ENCODE measurements around the gene SLFN14. TPM values are rescaled to one million over a fixed set of nuclear protein-coding genes. Genes with fewer than 3 reads are reported as not detected.

Gene SLFN14
- total and polyA plus RNA-seq, 11 donors, result 0.31 TPM; not detected in 10

GRCh38 chr17:35603674-35604073, 43.1 kb upstream of the SLFN14 start:
- Histone ChIP-seq H3K36me3 (peaks cover 0 to 100% (median 99%) of the 10 kb centered on the region in 9 donors), H3K27ac (no peak overlapping the region), H3K9me3 (no peaks in the 10 kb centered on the region), H3K4me1 (peaks cover 0 to 9% (median 0%) of the 10 kb centered on the region in 12 donors), H3K27me3 (no peaks in the 10 kb centered on the region), H3K4me3 (no peak overlapping the region)
- 86 to 92% (median 89%) methylated on average over 7 of the region's 7 CpGs for WGBS, 4 donors
- no peak for DNase-seq
- ATAC-seq, result no peak
- intact Hi-C loops (cut with DNase I), result no loop called here
- TF ChIP-seq CTCF (IDR thresholded peaks at IDR 0.05) (no peak), POLR2A (IDR thresholded peaks at IDR 0.05) (no peak)

- Histone ChIP-seq H3K36me3 (peaks cover 0 to 89% (median 87%) of the 10 kb centered on the region in 9 donors), H3K27me3 (no peaks in the 10 kb centered on the region), H3K4me1 (peaks cover 0 to 23% (median 0%) of the 10 kb centered on the region in 12 donors), H3K27ac (no peak overlapping the region), H3K9me3 (no peaks in the 10 kb centered on the region), H3K4me3 (no peak overlapping the region)
- DNase-seq (no peak), ATAC-seq (no peak)
- intact Hi-C loops (cut with DNase I), result loop anchor here in 1 of 10 donors (10.0 kb wide), 2 partner anchors 57 to 227 kb away; no protein-coding TSS in a partner anchor
- 73 to 76% (median 74%) methylated on average over 5 of the region's 5 CpGs for WGBS, 4 donors
- no peak for TF ChIP-seq CTCF (IDR thresholded peaks at IDR 0.05)
Measured at GRCh38 chr17:35597604-35598003, 37.0 kb upstream of the SLFN14 start.

- H3K36me3 ChIP-seq, result peaks cover 0 to 85% (median 77%) of the 10 kb centered on the region in 9 donors
- no peaks in the 10 kb centered on the region for H3K27me3 ChIP-seq
- H3K27ac ChIP-seq, result no peak overlapping the region
- WGBS, 4 donors, result 85 to 90% (median 88%) methylated on average over 30 to 54 of the region's 54 CpGs
- no peak overlapping the region for H3K4me3 ChIP-seq
- no peak for DNase-seq
- intact Hi-C loops (cut with DNase I), result loop anchor here in 1 of 10 donors (10.0 kb wide), 2 partner anchors 58 to 228 kb away; no protein-coding TSS in a partner anchor
- ATAC-seq, result peak in 2 of 4 donors; percentile 26 to 66
- TF ChIP-seq CTCF (IDR thresholded peaks at IDR 0.05) (peak in 2 of 12 donors; percentile 8), POLR2A (IDR thresholded peaks at IDR 0.05) (no peak)
- H3K9me3 ChIP-seq, result no peaks in the 10 kb centered on the region
- peaks cover 0 to 26% (median 6%) of the 10 kb centered on the region in 12 donors for H3K4me1 ChIP-seq
Measured at GRCh38 chr17:35596530-35597233, 36.1 kb upstream of the SLFN14 start.

- H3K27me3 ChIP-seq, result no peaks in the 10 kb centered on the region
- H3K4me3 ChIP-seq, result no peak overlapping the region
- TF ChIP-seq CTCF (IDR thresholded peaks at IDR 0.05) (no peak), POLR2A (IDR thresholded peaks at IDR 0.05) (no peak)
- no peak overlapping the region for H3K27ac ChIP-seq
- peak in 2 of 4 donors; percentile 50 to 57 for ATAC-seq
- intact Hi-C loops (cut with DNase I), result loop anchor here in 1 of 10 donors (10.0 kb wide), 2 partner anchors 59 to 229 kb away; no protein-coding TSS in a partner anchor
- H3K36me3 ChIP-seq, result peaks cover 0 to 83% (median 71%) of the 10 kb centered on the region in 9 donors
- no peak for DNase-seq
- WGBS, 4 donors, result 49 to 54% (median 53%) methylated on average over 4 of the region's 4 CpGs
- no peaks in the 10 kb centered on the region for H3K9me3 ChIP-seq
- peaks cover 0 to 27% (median 6%) of the 10 kb centered on the region in 12 donors for H3K4me1 ChIP-seq
Measured at GRCh38 chr17:35596072-35596471, 35.5 kb upstream of the SLFN14 start.
